HepG2 (cell line): ENCODE data around the gene SYMPK. TPM values are rescaled to one million over a fixed set of nuclear protein-coding genes. Genes with fewer than 3 reads are reported as not detected.

ENCODE experiments used
- ARNT2 ChIP-seq: sonication (generic); formaldehyde crosslinking; IDR thresholded peaks from 2 replicates; pipeline ENCODE4 v1.8.0; 2022; ENCODE audit warnings: mild to moderate bottlenecking, low read depth, missing genetic modification reagents, moderate library complexity
- ASH2L ChIP-seq: fragments of 300-600, 200-600 bp; sonication (generic); IDR thresholded peaks from 2 replicates; pipeline ENCODE4 v1.7.0; 2017; ENCODE audit warnings: low read depth, mild to moderate bottlenecking, moderate library complexity, mixed read lengths, low read length; ENCODE audit not compliant: insufficient read length
- DR1 ChIP-seq: sonication (generic); formaldehyde crosslinking; IDR thresholded peaks from 2 replicates; pipeline ENCODE4 v1.8.0; 2021; ENCODE audit warnings: mild to moderate bottlenecking, missing genetic modification reagents, inconsistent platforms
- KDM5A ChIP-seq: fragments of 200-600 bp; sonication (generic); IDR thresholded peaks from 2 replicates; pipeline ENCODE4 v1.7.0; 2018; ENCODE audit warnings: antibody characterized with exemption, mild to moderate bottlenecking, low read length, borderline replicate concordance
- KMT2B ChIP-seq: IDR thresholded peaks from 2 replicates; pipeline ENCODE4 v1.6.1; 2016; ENCODE audit warnings: missing genetic modification reagents, missing compliant biosample characterization
- MTF2 ChIP-seq: sonication (generic); formaldehyde crosslinking; IDR thresholded peaks from 2 replicates; pipeline ENCODE4 v1.5.0; 2020; ENCODE audit warnings: missing genetic modification reagents, borderline replicate concordance
- PHF21A ChIP-seq: sonication (generic); formaldehyde crosslinking; IDR thresholded peaks from 2 replicates; pipeline ENCODE4 v1.5.0; 2020; ENCODE audit warnings: mild to moderate bottlenecking, missing genetic modification reagents
- POLR2AphosphoS2 ChIP-seq: IDR thresholded peaks from 2 replicates; pipeline ENCODE4 v1.6.1; 2011; ENCODE audit warnings: low read depth, low read length, improper control_type of control experiment
- PRMT3 ChIP-seq: sonication (generic); formaldehyde crosslinking; IDR thresholded peaks from 2 replicates; pipeline ENCODE4 v1.8.1; 2022; ENCODE audit warnings: low read depth, mild to moderate bottlenecking, moderate library complexity, missing genetic modification reagents, borderline replicate concordance
- SOX13 ChIP-seq, 3 experiments: fragments of 450-650 bp in 1 of 3; sonication (generic) in 1 of 3; formaldehyde crosslinking in 1 of 3; IDR thresholded peaks in 2 of 3; conservative IDR thresholded peaks in 1 of 3; 2 replicates each; pipeline versions ENCODE4 v1.5.0 to v1.6.1; 2016 to 2020; ENCODE audit warnings: antibody characterized with exemption in 1 of 3, mild to moderate bottlenecking in 1 of 3, missing compliant biosample characterization in 1 of 3, missing genetic modification reagents in 1 of 3, moderate library complexity in 1 of 3
- SSRP1 ChIP-seq: IDR thresholded peaks from 2 replicates; pipeline ENCODE4 v1.6.1; 2016; ENCODE audit warnings: control low read depth
- SYNCRIP ChIP-seq: fragments of 200-400 bp; formaldehyde crosslinking; IDR thresholded peaks from 2 replicates; pipeline ENCODE4 v1.6.1; 2018; ENCODE audit warnings: mild to moderate bottlenecking, low read depth, low read length; ENCODE audit not compliant: insufficient read depth
- TBL1XR1 ChIP-seq: fragments of 150-350 bp; IDR thresholded peaks from 2 replicates; pipeline ENCODE4 v1.6.1; 2014; ENCODE audit warnings: borderline replicate concordance, low read length; ENCODE audit not compliant: partially characterized antibody
- TSC22D2 ChIP-seq: sonication (generic); formaldehyde crosslinking; IDR thresholded peaks from 2 replicates; pipeline ENCODE4 v1.5.1; 2020; ENCODE audit warnings: missing genetic modification reagents, mild to moderate bottlenecking, borderline replicate concordance
- ZMYM3 ChIP-seq: sonication (generic); formaldehyde crosslinking; IDR thresholded peaks from 2 replicates; pipeline ENCODE4 v1.5.1; 2020; ENCODE audit warnings: mild to moderate bottlenecking, missing genetic modification reagents
- ZNF234 ChIP-seq: sonication (generic); formaldehyde crosslinking; conservative IDR thresholded peaks from 2 replicates; pipeline ENCODE4 v1.5.1; 2020; ENCODE audit warnings: mild to moderate bottlenecking, missing genetic modification reagents
- ZNF317 ChIP-seq: sonication (generic); formaldehyde crosslinking; IDR thresholded peaks from 2 replicates; pipeline ENCODE4 v1.5.0; 2020; ENCODE audit warnings: mild to moderate bottlenecking, missing genetic modification reagents
- ZNF329 ChIP-seq: sonication (generic); formaldehyde crosslinking; IDR thresholded peaks from 2 replicates; pipeline ENCODE4 v1.9.0; 2021; ENCODE audit warnings: low read depth, mild to moderate bottlenecking, missing genetic modification reagents
- ZNF451 ChIP-seq: sonication (generic); formaldehyde crosslinking; IDR thresholded peaks from 2 replicates; pipeline ENCODE4 v1.5.0; 2020; ENCODE audit warnings: mild to moderate bottlenecking, missing genetic modification reagents
- ZNF460 ChIP-seq: sonication (generic); formaldehyde crosslinking; IDR thresholded peaks from 2 replicates; pipeline ENCODE4 v1.5.1; 2020; ENCODE audit warnings: missing genetic modification reagents, mild to moderate bottlenecking, borderline replicate concordance
- ZNF484 ChIP-seq: sonication (generic); formaldehyde crosslinking; IDR thresholded peaks from 2 replicates; pipeline ENCODE4 v1.5.1; 2020; ENCODE audit warnings: mild to moderate bottlenecking, low read depth, missing genetic modification reagents, borderline replicate concordance
- ZNF562 ChIP-seq: sonication (generic); formaldehyde crosslinking; IDR thresholded peaks from 2 replicates; pipeline ENCODE4 v1.8.0; 2022; ENCODE audit warnings: missing genetic modification reagents, borderline replicate concordance
- ZNF567 ChIP-seq: sonication (generic); formaldehyde crosslinking; IDR thresholded peaks from 2 replicates; pipeline ENCODE4 v1.8.1; 2023; ENCODE audit warnings: mild to moderate bottlenecking, missing genetic modification reagents, borderline replicate concordance
- ZNF703 ChIP-seq: sonication (generic); formaldehyde crosslinking; IDR thresholded peaks from 2 replicates; pipeline ENCODE4 v1.5.1; 2020; ENCODE audit warnings: missing genetic modification reagents, mild to moderate bottlenecking, moderate library complexity, borderline replicate concordance
- ZNF766 ChIP-seq: sonication (generic); formaldehyde crosslinking; IDR thresholded peaks from 2 replicates; pipeline ENCODE4 v1.5.0; 2020; ENCODE audit warnings: missing genetic modification reagents, borderline replicate concordance
- polyA plus RNA-seq, 8 experiments: library from polyadenylated mRNA; depleted of rRNA in 3 of 8; stranded (reverse) in 7 of 8; unstranded in 1 of 8; fragments of >200 nt; fragmentation: Illumina TruSeq in 4 of 8; extraction: Trizol in 4 of 8; gene quantifications; 2 replicates each; pipeline versions ENCODE4 v1.2.1 to v1.2.3, GENCODE V29; 2011 to 2016; ENCODE audit warnings: low read depth in 4 of 8, missing spikeins in 1 of 8, mixed read lengths in 1 of 8; ENCODE audit not compliant: insufficient read depth in 1 of 8
- total RNA-seq, 5 experiments: library from RNA; depleted of rRNA; stranded (reverse); fragments of >200 nt; fragmentation: Illumina TruSeq; extraction: Trizol; gene quantifications; 2 replicates each; pipeline ENCODE4 v1.2.3, GENCODE V29; 2016; ENCODE audit warnings: low read depth in 1 of 5
- TF ChIP-seq, protein P1 (sequence below): fragments of 450-650 bp; IDR thresholded peaks from 2 replicates; pipeline ENCODE4 v1.6.1; 2016
- TF ChIP-seq, protein P2 (sequence below): sonication (generic); formaldehyde crosslinking; conservative IDR thresholded peaks from 2 replicates; pipeline ENCODE4 v1.8.0; 2022; ENCODE audit warnings: missing genetic modification reagents

SYMPK gene
- total and polyA plus RNA-seq, 2 of the 13 experiments (the other 11 are each of a cell fraction or from before 2014, with no cell fraction given), result 21.9 to 55.7 TPM

DNA sequence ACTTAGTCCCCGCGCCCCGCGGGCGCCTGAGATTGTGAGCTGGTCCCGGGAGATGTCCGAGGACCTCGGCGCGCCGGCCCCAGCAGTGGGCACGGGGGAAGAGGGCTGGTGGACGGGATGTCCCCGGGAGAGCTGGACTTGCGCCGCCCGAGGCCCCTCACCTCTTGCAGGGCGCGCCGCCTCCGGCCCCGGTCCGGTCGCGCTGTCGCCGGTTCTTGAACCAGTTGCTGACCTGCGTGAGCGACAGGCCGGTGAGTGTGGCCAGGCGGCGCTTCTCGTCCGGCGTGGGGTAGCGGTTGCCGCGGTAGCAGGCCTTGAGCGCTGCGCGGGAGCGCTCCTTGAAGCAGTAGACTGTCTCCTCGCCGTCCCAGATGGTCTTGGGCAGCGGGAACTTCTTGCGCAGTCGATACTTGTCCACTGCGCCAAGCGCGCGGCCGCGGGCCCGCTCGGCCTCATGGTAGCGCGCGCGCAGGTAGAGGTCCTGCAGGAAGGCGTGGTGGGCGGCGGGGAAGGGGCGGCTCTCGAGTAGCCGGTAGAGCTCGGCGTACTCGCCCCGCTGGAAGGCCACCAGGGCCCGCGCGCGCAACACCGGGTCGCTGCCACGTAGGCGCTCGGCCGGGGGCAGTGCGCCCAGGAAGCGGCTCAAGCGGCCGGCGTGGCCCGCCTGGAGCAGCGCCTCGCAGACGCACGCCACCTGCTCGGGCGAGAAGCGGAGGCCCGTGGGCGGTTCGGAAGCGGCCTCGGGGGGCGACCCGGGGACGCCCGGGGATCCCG is 94.9 kb downstream of the SYMPK start (continued):
- TF ChIP-seq DR1 (no peak), ZNF567 (CRISPR knock-in tag) (no peak), KMT2B (no peak), ZNF766 (0 out of 2 replicates have a peak, but pooled peaks have one; percentile 32), ASH2L (no peak), SSRP1 (CRISPR knock-in tag) (no peak), MTF2 (CRISPR knock-in tag) (no peak; the same call in 1 of the 2 replicates), ZNF562 (CRISPR knock-in tag) (no peak), ZNF329 (CRISPR knock-in tag) (no peak), TSC22D2 (CRISPR knock-in tag) (peak; percentile 38; the same call in 1 of the 2 replicates), PHF21A (CRISPR knock-in tag) (no peak), ZNF317 (CRISPR knock-in tag) (no peak), ZNF703 (CRISPR knock-in tag) (0 out of 2 replicates have a peak, but pooled peaks have one; percentile 70), PRMT3 (CRISPR knock-in tag) (no peak; the same call in 1 of the 2 replicates), POLR2AphosphoS2 (no peak), ZMYM3 (CRISPR knock-in tag) (0 out of 2 replicates have a peak, but pooled peaks have one; percentile 10), SOX13 (IDR thresholded peaks at IDR 0.05) (no peak), SOX13 (CRISPR knock-in tag; conservative IDR thresholded peaks at IDR 0.05 in 1 of 2, IDR thresholded peaks at IDR 0.05 in 1 of 2) (no peak), ZNF460 (CRISPR knock-in tag) (no peak), ZNF451 (CRISPR knock-in tag) (0 out of 2 replicates have a peak, but pooled peaks have one; percentile 13), ARNT2 (no peak; the same call in 1 of the 2 replicates), ZNF234 (CRISPR knock-in tag) (no peak), SYNCRIP (no peak), ZNF484 (CRISPR knock-in tag) (no peak), TBL1XR1 (no peak), KDM5A (no peak)
- TF ChIP-seq, protein P1, sequence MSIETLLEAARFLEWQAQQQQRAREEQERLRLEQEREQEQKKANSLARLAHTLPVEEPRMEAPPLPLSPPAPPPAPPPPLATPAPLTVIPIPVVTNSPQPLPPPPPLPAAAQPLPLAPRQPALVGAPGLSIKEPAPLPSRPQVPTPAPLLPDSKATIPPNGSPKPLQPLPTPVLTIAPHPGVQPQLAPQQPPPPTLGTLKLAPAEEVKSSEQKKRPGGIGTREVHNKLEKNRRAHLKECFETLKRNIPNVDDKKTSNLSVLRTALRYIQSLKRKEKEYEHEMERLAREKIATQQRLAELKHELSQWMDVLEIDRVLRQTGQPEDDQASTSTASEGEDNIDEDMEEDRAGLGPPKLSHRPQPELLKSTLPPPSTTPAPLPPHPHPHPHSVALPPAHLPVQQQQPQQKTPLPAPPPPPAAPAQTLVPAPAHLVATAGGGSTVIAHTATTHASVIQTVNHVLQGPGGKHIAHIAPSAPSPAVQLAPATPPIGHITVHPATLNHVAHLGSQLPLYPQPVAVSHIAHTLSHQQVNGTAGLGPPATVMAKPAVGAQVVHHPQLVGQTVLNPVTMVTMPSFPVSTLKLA, result no peak
- TF ChIP-seq, protein P2, sequence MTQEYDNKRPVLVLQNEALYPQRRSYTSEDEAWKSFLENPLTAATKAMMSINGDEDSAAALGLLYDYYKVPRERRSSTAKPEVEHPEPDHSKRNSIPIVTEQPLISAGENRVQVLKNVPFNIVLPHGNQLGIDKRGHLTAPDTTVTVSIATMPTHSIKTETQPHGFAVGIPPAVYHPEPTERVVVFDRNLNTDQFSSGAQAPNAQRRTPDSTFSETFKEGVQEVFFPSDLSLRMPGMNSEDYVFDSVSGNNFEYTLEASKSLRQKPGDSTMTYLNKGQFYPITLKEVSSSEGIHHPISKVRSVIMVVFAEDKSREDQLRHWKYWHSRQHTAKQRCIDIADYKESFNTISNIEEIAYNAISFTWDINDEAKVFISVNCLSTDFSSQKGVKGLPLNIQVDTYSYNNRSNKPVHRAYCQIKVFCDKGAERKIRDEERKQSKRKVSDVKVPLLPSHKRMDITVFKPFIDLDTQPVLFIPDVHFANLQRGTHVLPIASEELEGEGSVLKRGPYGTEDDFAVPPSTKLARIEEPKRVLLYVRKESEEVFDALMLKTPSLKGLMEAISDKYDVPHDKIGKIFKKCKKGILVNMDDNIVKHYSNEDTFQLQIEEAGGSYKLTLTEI (CRISPR knock-in tag), result no peak
